ENCODE data around the gene PTPN22.

Gene PTPN22

DNA sequence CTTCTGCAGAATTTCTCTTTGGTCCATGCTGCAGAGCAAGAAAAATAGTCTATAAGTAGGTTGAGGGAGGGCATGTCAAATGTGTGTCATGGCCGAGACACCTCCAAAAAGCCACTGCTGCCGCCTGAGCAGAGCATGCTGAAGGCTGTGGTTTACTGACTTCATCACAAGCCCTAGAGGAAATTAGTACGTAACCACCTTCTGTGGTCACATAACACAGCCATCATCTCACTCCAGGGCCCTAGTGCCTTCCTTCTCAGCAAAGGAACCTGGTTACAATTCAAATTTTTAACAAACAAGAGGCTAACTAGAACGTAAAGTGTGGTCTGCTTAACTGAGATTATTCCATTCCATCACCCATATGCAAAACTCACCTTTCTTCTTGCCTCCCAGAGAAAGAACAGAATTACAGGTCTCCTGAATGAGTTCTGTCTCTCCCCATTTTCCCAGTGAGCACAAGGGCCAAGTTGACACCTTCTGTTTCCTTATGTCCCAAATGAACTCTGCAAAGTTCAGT is at the start of gene PTPN22:
TSS of gene PTPN22 (minus strand) at position 116 of the 517 bp plus-strand sequence.
- peak within 1 kb of the TSS; percentile 83 for H2AFZ ChIP-seq (ENCODE audit: low read depth, low read length)

DNA sequence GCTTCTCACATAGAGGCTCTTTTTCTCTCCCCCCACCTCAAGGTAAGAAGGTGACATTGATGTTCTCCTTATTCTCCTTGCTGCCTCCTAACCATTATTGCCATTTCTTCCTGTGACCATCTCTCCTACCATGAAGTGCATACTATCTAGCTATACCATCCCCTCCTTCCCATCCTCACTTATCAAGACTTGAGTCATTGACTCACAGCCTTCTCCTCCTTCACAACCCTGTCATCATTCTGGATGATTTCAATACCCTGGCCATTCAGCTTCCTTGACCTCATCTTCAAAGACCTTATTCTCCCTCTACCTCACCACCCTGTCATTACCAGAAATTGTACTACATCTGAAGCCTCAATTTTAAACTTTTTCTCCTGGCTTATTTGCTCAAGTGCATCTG is 46.7 kb upstream of the PTPN22 start:
- TF ChIP-seq EZH2 (IDR thresholded peaks at IDR 0.05; ENCODE audit: borderline replicate concordance, low read depth, low read length, severe bottlenecking) (no peak), CTCF (IDR thresholded peaks at IDR 0.05; ENCODE audit: borderline replicate concordance, extremely low read depth, low read length, poor library complexity, severe bottlenecking) (no peak)
- Histone ChIP-seq H3K4me2 (ENCODE audit: insufficient read depth, low read length) (no peak overlapping the region), H4K20me1 (ENCODE audit: insufficient read depth, low read length) (peaks cover 8% of the 10 kb centered on the region; the same call in 1 of the 2 replicates), H3K9me3 (ENCODE audit: insufficient read depth, low read length, severe bottlenecking) (no peaks in the 10 kb centered on the region), H3K27ac (ENCODE audit: low read length) (no peak overlapping the region), H3K4me1 (ENCODE audit: insufficient read depth, low read length) (no peaks in the 10 kb centered on the region), H3K79me2 (ENCODE audit: insufficient read depth, low read length) (no peaks in the 10 kb centered on the region), H2AFZ (ENCODE audit: low read depth, low read length) (no peak overlapping the region), H3K9ac (ENCODE audit: low read depth, low read length) (no peak overlapping the region), H3K4me3 (ENCODE audit: low read depth in 1 of 2, low read length in 2 of 2) (no peak overlapping the region), H3K27me3 (ENCODE audit: insufficient read depth, low read length, poor library complexity) (no peaks in the 10 kb centered on the region), H3K36me3 (ENCODE audit: insufficient read depth, low read length) (peaks cover 12% of the 10 kb centered on the region; the same call in 1 of the 2 replicates)
- DNase-seq (no peak), ATAC-seq (ENCODE audit: insufficient read depth, low read depth) (no peak)

More for the DNA sequence above, at the start of gene PTPN22:
- no peaks in the 10 kb centered on the region for H3K36me3 ChIP-seq (ENCODE audit: insufficient read depth, low read length)
- H3K79me2 ChIP-seq (ENCODE audit: insufficient read depth, low read length), result peaks cover 42% of the 10 kb centered on the region
- TF ChIP-seq EZH2 (IDR thresholded peaks at IDR 0.05; ENCODE audit: borderline replicate concordance, low read depth, low read length, severe bottlenecking) (no peak), CTCF (IDR thresholded peaks at IDR 0.05; ENCODE audit: borderline replicate concordance, extremely low read depth, low read length, poor library complexity, severe bottlenecking) (no peak)
- H3K27me3 ChIP-seq (ENCODE audit: insufficient read depth, low read length, poor library complexity), result no peaks in the 10 kb centered on the region
- H4K20me1 ChIP-seq (ENCODE audit: insufficient read depth, low read length), result no peaks in the 10 kb centered on the region
- H3K9ac ChIP-seq (ENCODE audit: low read depth, low read length), result peak within 1 kb of the TSS; percentile 69
- H3K9me3 ChIP-seq (ENCODE audit: insufficient read depth, low read length, severe bottlenecking), result no peaks in the 10 kb centered on the region
- peak within 1 kb of the TSS; percentile 74 for H3K4me2 ChIP-seq (ENCODE audit: insufficient read depth, low read length)
- H3K4me1 ChIP-seq (ENCODE audit: insufficient read depth, low read length), result peaks cover 66% of the 10 kb centered on the region
- H3K27ac ChIP-seq (ENCODE audit: low read length), result peak within 1 kb of the TSS; percentile 90
- H3K4me3 ChIP-seq (ENCODE audit: low read depth in 1 of 2, low read length in 2 of 2), result peak within 1 kb of the TSS; percentile 50 to 62
- peak; percentile 88 for DNase-seq
- ATAC-seq (ENCODE audit: insufficient read depth, low read depth), result peak; percentile 100

- H3K9ac ChIP-seq (ENCODE audit: low read depth, low read length), result no peak overlapping the region
- H3K4me1 ChIP-seq (ENCODE audit: insufficient read depth, low read length), result no peaks in the 10 kb centered on the region
- DNase-seq (no peak), ATAC-seq (ENCODE audit: insufficient read depth, low read depth) (no peak)
- no peak for TF ChIP-seq CTCF (IDR thresholded peaks at IDR 0.05; ENCODE audit: borderline replicate concordance, extremely low read depth, low read length, poor library complexity, severe bottlenecking)
- no peak for TF ChIP-seq EZH2 (IDR thresholded peaks at IDR 0.05; ENCODE audit: borderline replicate concordance, low read depth, low read length, severe bottlenecking)
- peaks cover 15% of the 10 kb centered on the region; the same call in 1 of the 2 replicates for H4K20me1 ChIP-seq (ENCODE audit: insufficient read depth, low read length)
- no peak overlapping the region for H3K27ac ChIP-seq (ENCODE audit: low read length)
- H3K79me2 ChIP-seq (ENCODE audit: insufficient read depth, low read length), result no peaks in the 10 kb centered on the region
- H3K27me3 ChIP-seq (ENCODE audit: insufficient read depth, low read length, poor library complexity), result no peaks in the 10 kb centered on the region
- no peak overlapping the region for H2AFZ ChIP-seq (ENCODE audit: low read depth, low read length)
- H3K4me2 ChIP-seq (ENCODE audit: insufficient read depth, low read length), result no peak overlapping the region
- no peaks in the 10 kb centered on the region for H3K9me3 ChIP-seq (ENCODE audit: insufficient read depth, low read length, severe bottlenecking)
- no peak overlapping the region for H3K4me3 ChIP-seq (ENCODE audit: low read depth in 1 of 2, low read length in 2 of 2)
- peaks cover 19% of the 10 kb centered on the region for H3K36me3 ChIP-seq (ENCODE audit: insufficient read depth, low read length)
Measured at GRCh38 chr1:113917400-113918082, 46.0 kb upstream of the PTPN22 start.

Data from DND-41 (cell line).